Caco-2 (cell line): Measurements from ENCODE around the gene DLK1. TPM values are rescaled to one million over a fixed set of nuclear protein-coding genes. Genes with fewer than 3 reads are reported as not detected.

Experiments used
- BruUV-seq: library from RNA; stranded (reverse); fragments of 400-500 nt; replicated peaks from 2 replicates; lab custom pipeline; 2021; lab: Mats Ljungman, UMichigan
- CTCF ChIA-PET: fragments of 300-600 bp; sonication (Branson Sonifier 250); formaldehyde crosslinking; loops from one replicate; lab custom pipeline; 2022; ENCODE audit warnings: antibody characterized with exemption; lab: Charles Lee
- POLR2A ChIA-PET: fragments of 300-600 bp; sonication (Branson Sonifier 250); formaldehyde crosslinking; loops from one replicate; lab custom pipeline; 2022; ENCODE audit warnings: antibody characterized with exemption; lab: Charles Lee
- DNase-seq, 2 experiments: peaks; one replicate each; pipeline versions ENCODE4 v3.0.0 to v3.0.0-alpha.2; 2020 to 2022
- H3K27me3 ChIP-seq: replicated peaks from 2 replicates; pipeline ENCODE4 v1.6.0; 2011; ENCODE audit warnings: low read length; ENCODE audit not compliant: control insufficient read depth, insufficient read depth
- H3K36me3 ChIP-seq: 2 replicates; pipeline ENCODE4 v1.5.1; 2011; ENCODE audit warnings: low read length; ENCODE audit not compliant: control insufficient read depth, insufficient read depth
- H3K4me1 ChIP-seq: fragments of 250-450 bp; sonication (Bioruptor Pico); 2 replicates; pipeline ENCODE4 v1.5.1; 2020; ENCODE audit warnings: mild to moderate bottlenecking
- H3K4me3 ChIP-seq: 2 replicates; pipeline ENCODE4 v1.5.1; 2011; ENCODE audit warnings: low read depth, mild to moderate bottlenecking, control low read depth, low read length
- H3K9me3 ChIP-seq: fragments of 250-450 bp; sonication (Bioruptor Pico); 2 replicates; pipeline ENCODE4 v1.5.1; 2020; ENCODE audit warnings: mild to moderate bottlenecking, moderate library complexity
- H3K27ac Mint-ChIP-seq: one replicate; pipeline ENCODE4 v1.8.0; 2022; ENCODE audit warnings: mixed read lengths; ENCODE audit not compliant: unreplicated experiment
- H3K27me3 Mint-ChIP-seq: one replicate; pipeline ENCODE4 v1.8.0; 2022; ENCODE audit warnings: mixed read lengths; ENCODE audit not compliant: insufficient read depth, unreplicated experiment
- H3K36me3 Mint-ChIP-seq: one replicate; pipeline ENCODE4 v1.8.0; 2022; ENCODE audit warnings: mild to moderate bottlenecking, mixed read lengths; ENCODE audit not compliant: insufficient read depth, unreplicated experiment
- H3K4me1 Mint-ChIP-seq: one replicate; pipeline ENCODE4 v1.8.0; 2022; ENCODE audit warnings: low read depth, mixed read lengths; ENCODE audit not compliant: unreplicated experiment
- H3K4me3 Mint-ChIP-seq: one replicate; pipeline ENCODE4 v1.8.0; 2022; ENCODE audit warnings: mild to moderate bottlenecking, moderate library complexity, mixed read lengths; ENCODE audit not compliant: unreplicated experiment
- H3K9me3 Mint-ChIP-seq: one replicate; pipeline ENCODE4 v1.8.0; 2022; ENCODE audit warnings: mixed read lengths; ENCODE audit not compliant: unreplicated experiment
- intact Hi-C: fragments of 100-400 bp; cut with micrococcal nuclease; formaldehyde crosslinking; loops from one replicate; pipeline ENCODE4 v1.10.0; 2022; ENCODE audit not compliant: unreplicated experiment
- total RNA-seq: library from RNA; stranded (reverse); gene quantifications from 2 replicates; pipeline ENCODE4 v1.2.3, GENCODE V29; 2022
- TF ChIP-seq, protein P1 (sequence below), 2 experiments: fragments of 200-600 bp in 1 of 2; IDR thresholded peaks; 1 replicate in 1 of 2; 2 replicates in 1 of 2; pipeline versions ENCODE4 v1.5.1 to v1.8.0; 2011 to 2022; ENCODE audit warnings: antibody characterized with exemption in 1 of 2, control low read depth in 1 of 2, inconsistent platforms in 1 of 2, low read depth in 1 of 2, low read length in 1 of 2, mild to moderate bottlenecking in 1 of 2, moderate library complexity in 1 of 2; ENCODE audit not compliant: insufficient read depth in 1 of 2, severe bottlenecking in 1 of 2, unreplicated experiment in 1 of 2

The DLK1 gene
- total RNA-seq, 1 experiment from 2014 or later, result not detected

DNA sequence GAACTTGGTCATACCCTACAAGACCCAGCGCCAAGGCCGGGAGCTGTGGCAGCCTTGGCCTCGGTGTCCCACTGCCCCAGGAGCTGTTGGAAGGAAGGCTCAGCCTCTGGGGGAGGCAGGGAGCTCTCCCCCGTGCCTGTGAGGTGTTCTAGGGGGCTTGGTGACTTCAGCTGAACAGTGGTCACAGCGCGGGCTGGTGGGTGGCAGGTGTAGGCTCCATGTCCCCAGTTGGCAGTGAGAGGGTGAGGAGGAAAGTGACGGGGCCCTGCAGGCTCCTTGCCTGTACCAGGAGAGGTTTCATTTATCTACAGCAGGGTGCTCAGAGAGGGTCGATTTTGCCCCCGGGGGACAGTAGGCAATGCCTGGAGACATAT, 47.5 kb downstream of the DLK1 start:
- Histone ChIP-seq H3K4me1 (no peaks in the 10 kb centered on the region), H3K9me3 (no peaks in the 10 kb centered on the region), H3K27me3 (no peaks in the 10 kb centered on the region), H3K4me3 (no peak overlapping the region), H3K36me3 (no peaks in the 10 kb centered on the region)
- peaks cover 14% of the 10 kb centered on the region for H3K9me3 Mint-ChIP-seq
- intact Hi-C loops, result no loop called here
- DNase-seq, result no peak
- no peak overlapping the region for H3K4me3 Mint-ChIP-seq
- POLR2A ChIA-PET, result no interaction called here
- H3K4me1 Mint-ChIP-seq, result peaks cover 13% of the 10 kb centered on the region
- H3K27me3 Mint-ChIP-seq, result no peaks in the 10 kb centered on the region
- TF ChIP-seq, protein P1, sequence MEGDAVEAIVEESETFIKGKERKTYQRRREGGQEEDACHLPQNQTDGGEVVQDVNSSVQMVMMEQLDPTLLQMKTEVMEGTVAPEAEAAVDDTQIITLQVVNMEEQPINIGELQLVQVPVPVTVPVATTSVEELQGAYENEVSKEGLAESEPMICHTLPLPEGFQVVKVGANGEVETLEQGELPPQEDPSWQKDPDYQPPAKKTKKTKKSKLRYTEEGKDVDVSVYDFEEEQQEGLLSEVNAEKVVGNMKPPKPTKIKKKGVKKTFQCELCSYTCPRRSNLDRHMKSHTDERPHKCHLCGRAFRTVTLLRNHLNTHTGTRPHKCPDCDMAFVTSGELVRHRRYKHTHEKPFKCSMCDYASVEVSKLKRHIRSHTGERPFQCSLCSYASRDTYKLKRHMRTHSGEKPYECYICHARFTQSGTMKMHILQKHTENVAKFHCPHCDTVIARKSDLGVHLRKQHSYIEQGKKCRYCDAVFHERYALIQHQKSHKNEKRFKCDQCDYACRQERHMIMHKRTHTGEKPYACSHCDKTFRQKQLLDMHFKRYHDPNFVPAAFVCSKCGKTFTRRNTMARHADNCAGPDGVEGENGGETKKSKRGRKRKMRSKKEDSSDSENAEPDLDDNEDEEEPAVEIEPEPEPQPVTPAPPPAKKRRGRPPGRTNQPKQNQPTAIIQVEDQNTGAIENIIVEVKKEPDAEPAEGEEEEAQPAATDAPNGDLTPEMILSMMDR (IDR thresholded peaks at IDR 0.05; ENCODE audit: insufficient read depth in 1 of 2, low read depth in 1 of 2, low read length in 1 of 2, severe bottlenecking in 1 of 2, unreplicated experiment in 1 of 2), result no peak
- no peaks in the 10 kb centered on the region for H3K36me3 Mint-ChIP-seq
- CTCF ChIA-PET, result no interaction called here
- no peak overlapping the region for H3K27ac Mint-ChIP-seq
- no TSS peak for BruUV-seq

DNA sequence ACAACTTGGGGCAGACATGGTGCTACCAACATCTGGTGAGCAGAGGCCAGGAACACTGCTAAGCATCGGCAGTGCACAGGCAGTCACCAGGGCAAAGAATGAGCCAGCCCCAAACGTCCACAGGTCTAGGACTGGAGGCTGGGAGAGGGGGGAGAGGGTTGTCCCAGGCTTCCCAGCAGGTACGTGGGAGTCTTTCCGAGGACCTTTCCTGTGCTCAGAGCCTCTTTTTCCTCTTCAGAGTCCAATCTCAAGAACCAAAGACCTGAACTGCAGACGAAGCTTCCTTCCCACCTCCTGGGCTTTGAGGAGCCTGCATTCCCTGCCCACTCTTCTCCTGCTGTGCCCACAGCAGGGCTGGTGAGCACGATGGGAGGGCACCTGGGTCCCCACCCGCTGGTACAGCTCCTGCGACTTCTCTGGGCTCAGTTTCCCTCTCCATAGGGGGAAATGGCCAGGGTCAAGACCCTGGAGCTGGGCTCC, 48.7 kb downstream of the DLK1 start:
- BruUV-seq, result no TSS peak
- H3K36me3 ChIP-seq, result no peaks in the 10 kb centered on the region
- ChIA-PET CTCF (no interaction called here), POLR2A (no interaction called here)
- Mint-ChIP-seq H3K4me1 (peaks cover 12% of the 10 kb centered on the region), H3K4me3 (no peak overlapping the region), H3K27ac (no peak overlapping the region), H3K36me3 (no peaks in the 10 kb centered on the region), H3K9me3 (peaks cover 11% of the 10 kb centered on the region), H3K27me3 (peaks cover 3% of the 10 kb centered on the region)
- TF ChIP-seq, protein P1 (IDR thresholded peaks at IDR 0.05; ENCODE audit: insufficient read depth in 1 of 2, low read depth in 1 of 2, low read length in 1 of 2, severe bottlenecking in 1 of 2, unreplicated experiment in 1 of 2), result no peak
- intact Hi-C loops, result no loop called here
- no peaks in the 10 kb centered on the region for H3K27me3 ChIP-seq
- H3K9me3 ChIP-seq, result no peaks in the 10 kb centered on the region
- H3K4me3 ChIP-seq, result no peak overlapping the region
- H3K4me1 ChIP-seq, result no peaks in the 10 kb centered on the region
- no peak for DNase-seq

DNA sequence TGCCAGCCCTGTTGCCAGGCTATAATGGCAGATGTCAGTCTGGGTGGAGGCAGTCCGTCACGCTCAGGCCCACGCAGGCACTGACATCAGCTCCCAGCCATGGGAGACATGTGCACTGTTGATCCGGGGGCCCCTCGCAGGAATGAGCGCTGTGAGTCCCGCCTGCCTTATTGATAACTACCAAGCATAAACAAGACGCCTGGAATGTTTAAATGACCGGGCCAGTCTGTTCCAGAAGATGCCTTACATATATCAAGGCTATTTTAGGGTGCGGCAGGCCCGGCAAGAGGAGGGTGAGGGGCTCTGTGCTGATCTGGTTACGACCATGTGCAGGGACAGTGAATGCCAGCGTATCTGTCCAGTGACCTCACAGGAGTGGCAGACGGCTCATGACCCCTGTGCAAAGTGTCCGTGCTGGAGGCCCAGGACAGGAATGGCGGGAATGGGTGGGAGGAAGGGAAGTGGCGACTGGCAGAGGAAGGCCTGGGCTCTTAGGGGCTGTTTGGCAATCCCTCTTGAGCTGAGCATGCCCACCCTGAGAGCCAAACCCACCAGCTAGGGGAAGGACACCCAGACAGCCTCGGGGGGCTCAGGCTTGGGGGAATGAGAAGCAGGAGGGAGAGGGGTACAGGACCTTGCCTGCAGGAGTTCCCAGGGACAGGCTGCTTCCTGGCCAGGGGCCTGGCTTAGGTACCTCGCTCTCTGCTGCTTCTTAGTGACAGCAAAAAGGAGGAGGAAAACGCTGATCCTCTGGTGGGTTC, 49.3 kb downstream of the DLK1 start:
- POLR2A ChIA-PET, result no interaction called here
- H3K36me3 ChIP-seq, result no peaks in the 10 kb centered on the region
- Mint-ChIP-seq H3K4me1 (peaks cover 6% of the 10 kb centered on the region), H3K27ac (no peak overlapping the region), H3K4me3 (no peak overlapping the region), H3K36me3 (no peaks in the 10 kb centered on the region), H3K9me3 (peaks cover 4% of the 10 kb centered on the region), H3K27me3 (peaks cover 3% of the 10 kb centered on the region)
- CTCF ChIA-PET, result no interaction called here
- TF ChIP-seq, protein P1 (IDR thresholded peaks at IDR 0.05; ENCODE audit: insufficient read depth in 1 of 2, low read depth in 1 of 2, low read length in 1 of 2, severe bottlenecking in 1 of 2, unreplicated experiment in 1 of 2), result no peak
- no TSS peak for BruUV-seq
- intact Hi-C loops, result no loop called here
- no peak overlapping the region for H3K4me3 ChIP-seq
- H3K9me3 ChIP-seq, result no peaks in the 10 kb centered on the region
- no peak for DNase-seq
- no peaks in the 10 kb centered on the region for H3K4me1 ChIP-seq
- no peaks in the 10 kb centered on the region for H3K27me3 ChIP-seq
